Panc1 (cell line): ENCODE results near the gene UPB1. TPM values are rescaled to one million over a fixed set of nuclear protein-coding genes. Genes with fewer than 3 reads are reported as not detected.
"Not testable (repeated sequence)": the region's sequence is repeated elsewhere in the genome, so short reads cannot be mapped to it uniquely, and the experiment has no call there.

Experiments
- ATAC-seq: fragments of 200-7000 bp; cut with Tn5 transposase; 2 replicates; pipeline ENCODE4 v1.9.1; 2020; ENCODE audit warnings: mild to moderate bottlenecking, moderate library complexity
- BruUV-seq: library from RNA; stranded (reverse); fragments of 400-500 nt; replicated peaks from 2 replicates; lab custom pipeline; 2021; lab: Mats Ljungman, UMichigan
- CTCF ChIA-PET: fragments of 300-600 bp; sonication (Branson Sonifier 250); formaldehyde crosslinking; loops from one replicate; lab custom pipeline; 2022; ENCODE audit warnings: antibody characterized with exemption; lab: Charles Lee
- POLR2A ChIA-PET: fragments of 300-600 bp; sonication (Branson Sonifier 250); formaldehyde crosslinking; loops from one replicate; lab custom pipeline; 2022; ENCODE audit warnings: antibody characterized with exemption; lab: Charles Lee
- DNase-seq: peaks from one replicate; pipeline ENCODE4 v3.0.0-alpha.2; 2010; ENCODE audit warnings: low read depth, low spot score
- H3K27ac ChIP-seq: 2 replicates; pipeline ENCODE4 v1.5.1; 2011; ENCODE audit warnings: mild to moderate bottlenecking, low read length, inconsistent platforms
- H3K27me3 ChIP-seq: fragments of 200-500 bp; sonication (Bioruptor generic); 2 replicates; pipeline ENCODE4 v1.6.0; 2014; ENCODE audit warnings: low read length, inconsistent platforms; ENCODE audit not compliant: control insufficient read depth, insufficient read depth
- H3K36me3 ChIP-seq: fragments of 200-500 bp; sonication (Bioruptor generic); 2 replicates; pipeline ENCODE4 v1.5.1; 2014; ENCODE audit warnings: inconsistent platforms, mild to moderate bottlenecking, low read length, moderate library complexity; ENCODE audit not compliant: control insufficient read depth, insufficient read depth
- H3K4me1 ChIP-seq: 2 replicates; pipeline ENCODE4 v1.5.1; 2011; ENCODE audit warnings: inconsistent platforms, mild to moderate bottlenecking, low read length, moderate library complexity; ENCODE audit not compliant: control insufficient read depth, insufficient read depth
- H3K4me3 ChIP-seq, 2 experiments: 2 replicates each; pipeline ENCODE4 v1.5.1; 2011 to 2012; ENCODE audit warnings: low read depth in 2 of 2, low read length in 2 of 2, mild to moderate bottlenecking in 2 of 2, inconsistent platforms in 1 of 2, moderate library complexity in 1 of 2
- H3K9me3 ChIP-seq: fragments of 200-500 bp; sonication (Bioruptor generic); 2 replicates; pipeline ENCODE4 v1.5.1; 2014; ENCODE audit warnings: low read depth, mild to moderate bottlenecking, inconsistent platforms, low read length, moderate library complexity; ENCODE audit not compliant: control insufficient read depth, insufficient read depth
- CTCF ChIP-seq: fragments of 450-650 bp; IDR thresholded peaks from 2 replicates; pipeline ENCODE4 v1.5.1; 2017; ENCODE audit warnings: mild to moderate bottlenecking
- POLR2AphosphoS5 ChIP-seq: IDR thresholded peaks from 2 replicates; pipeline ENCODE4 v1.6.1; 2012; ENCODE audit warnings: mild to moderate bottlenecking, low read depth, low read length, moderate library complexity
- REST ChIP-seq, 2 experiments: IDR thresholded peaks; 2 replicates each; pipeline ENCODE4 v1.6.1; 2011 to 2012; ENCODE audit warnings: low read depth in 2 of 2, control low read depth in 1 of 2, low read length in 1 of 2, mild to moderate bottlenecking in 1 of 2, moderate library complexity in 1 of 2; ENCODE audit not compliant: insufficient read depth in 1 of 2
- SIN3A ChIP-seq: IDR thresholded peaks from 2 replicates; pipeline ENCODE4 v1.6.1; 2012; ENCODE audit warnings: low read depth, mild to moderate bottlenecking, low read length, moderate library complexity, borderline replicate concordance; ENCODE audit not compliant: insufficient read depth
- TCF7L2 ChIP-seq: IDR thresholded peaks from 2 replicates; pipeline ENCODE4 v1.6.1; 2011; ENCODE audit warnings: mild to moderate bottlenecking, low read depth, low read length, inconsistent platforms
- in situ Hi-C: cut with HindIII; loops from 2 replicates; pipeline ENCODE4 v1.10.0; 2016; ENCODE audit warnings: low sequenced_read_pairs, low pct_unique_long_range_greater_than_20kb
- intact Hi-C: fragments of 100-400 bp; cut with micrococcal nuclease; formaldehyde crosslinking; loops from one replicate; pipeline ENCODE4 v1.10.0; 2022; ENCODE audit not compliant: unreplicated experiment
- total RNA-seq: library from RNA; stranded (reverse); gene quantifications from one replicate; pipeline ENCODE4 v1.2.1, GENCODE V29; 2021; ENCODE audit not compliant: unreplicated experiment

The UPB1 gene
- total RNA-seq, 1 experiment from 2014 or later, result 0.10 TPM

DNA sequence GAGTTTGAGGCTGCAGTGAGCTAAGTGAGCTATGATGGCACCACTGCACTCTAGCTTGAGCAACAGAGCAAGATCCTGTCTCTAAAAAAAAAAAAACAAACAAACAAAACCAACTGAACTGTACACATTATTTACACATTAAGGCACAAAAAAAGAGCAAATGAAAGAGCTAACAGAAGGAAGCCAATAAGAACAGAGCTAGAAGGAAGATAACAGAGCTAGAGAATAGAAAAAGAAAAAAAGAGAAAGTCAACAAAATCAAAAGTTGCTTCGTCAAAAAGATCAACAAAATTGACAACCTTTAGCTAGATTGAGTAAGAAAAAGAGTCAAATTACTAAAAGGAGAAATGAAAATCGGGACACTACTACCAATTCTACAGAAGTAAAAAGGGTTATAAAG is 34.8 kb downstream of the UPB1 start:
- in situ Hi-C loops (no loop called here), intact Hi-C loops (loop anchor here (10.0 kb wide), 1 partner anchor 205 kb away; no protein-coding TSS in a partner anchor)
- TF ChIP-seq TCF7L2 (no peak), SIN3A (no peak)
- ChIA-PET CTCF (no interaction called here), POLR2A (interaction anchor here (0.6 to 0.7 kb wide), 3 partner anchors 9 to 154 kb away, joined by 3 to 6 read pairs (median 4); no protein-coding TSS in a partner anchor)
- no peaks in the 10 kb centered on the region for H3K9me3 ChIP-seq
- no TSS peak for BruUV-seq
- no peaks in the 10 kb centered on the region for H3K4me1 ChIP-seq
- no peak overlapping the region for H3K27ac ChIP-seq
- no peaks in the 10 kb centered on the region for H3K27me3 ChIP-seq
- ATAC-seq (no peak), DNase-seq (no peak)
- H3K4me3 ChIP-seq, result no peak overlapping the region
- no peaks in the 10 kb centered on the region for H3K36me3 ChIP-seq

DNA sequence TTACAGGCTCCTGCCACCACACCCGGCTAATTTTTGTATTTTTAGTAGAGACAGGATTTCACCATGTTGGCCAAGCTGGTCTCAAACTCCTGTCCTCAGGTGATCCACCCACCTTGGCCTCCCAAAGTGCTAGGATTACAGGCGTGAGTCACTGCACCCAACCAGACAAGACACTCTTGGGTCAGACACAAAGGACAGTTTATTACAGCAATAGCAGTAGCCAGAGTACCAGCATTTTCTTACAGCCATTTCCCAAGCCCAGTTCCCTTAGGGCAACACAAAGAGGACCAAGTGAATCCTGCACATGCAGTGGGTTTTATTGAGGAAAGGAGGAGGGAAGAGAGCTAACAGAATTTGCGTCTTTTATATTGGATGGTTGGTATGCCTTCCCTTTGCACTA is 35.8 kb downstream of the UPB1 start:
- H3K27ac ChIP-seq, H3K9me3 ChIP-seq, BruUV-seq, ATAC-seq, intact Hi-C loops, H3K4me1 ChIP-seq, H3K4me3 ChIP-seq, DNase-seq, in situ Hi-C loops, H3K27me3 ChIP-seq, POLR2A ChIA-PET, H3K36me3 ChIP-seq, CTCF ChIA-PET: not testable (repeated sequence)

- no peak for DNase-seq
- no peak for ATAC-seq
- H3K27me3 ChIP-seq, result no peaks in the 10 kb centered on the region
- no peak for TF ChIP-seq REST (IDR thresholded peaks at IDR 0.05; ENCODE audit: insufficient read depth in 1 of 2, low read depth in 2 of 2, low read length in 1 of 2)
- no peak for TF ChIP-seq POLR2AphosphoS5
- H3K27ac ChIP-seq, result no peak overlapping the region
- no peaks in the 10 kb centered on the region for H3K36me3 ChIP-seq
- no peaks in the 10 kb centered on the region for H3K9me3 ChIP-seq
- intact Hi-C loops (no loop called here), in situ Hi-C loops (no loop called here)
- POLR2A ChIA-PET, result no interaction called here
- H3K4me1 ChIP-seq, result no peaks in the 10 kb centered on the region
- CTCF ChIA-PET, result no interaction called here
- no peak overlapping the region for H3K4me3 ChIP-seq
- no TSS peak for BruUV-seq
Measured at GRCh38 chr22:24532075-24532474, 36.9 kb downstream of the UPB1 start.

- no peaks in the 10 kb centered on the region for H3K36me3 ChIP-seq
- ChIA-PET CTCF (no interaction called here), POLR2A (no interaction called here)
- H3K27me3 ChIP-seq, result no peaks in the 10 kb centered on the region
- H3K4me3 ChIP-seq, result no peak overlapping the region
- no TSS peak for BruUV-seq
- H3K4me1 ChIP-seq, result no peaks in the 10 kb centered on the region
- in situ Hi-C loops (no loop called here), intact Hi-C loops (no loop called here)
- DNase-seq (no peak), ATAC-seq (no peak)
- H3K27ac ChIP-seq, result no peak overlapping the region
- no peaks in the 10 kb centered on the region for H3K9me3 ChIP-seq
- TF ChIP-seq CTCF (no peak), TCF7L2 (no peak), POLR2AphosphoS5 (no peak), REST (IDR thresholded peaks at IDR 0.05; ENCODE audit: insufficient read depth in 1 of 2, low read depth in 2 of 2, low read length in 1 of 2) (no peak), SIN3A (no peak)
Measured at GRCh38 chr22:24535348-24535747, 40.2 kb downstream of the UPB1 start.
